ENCODE measurements around the gene ABCF2.

The ABCF2 gene

GRCh38 chr7:151193203-151193978, 33.6 kb downstream of the ABCF2 start:
- in situ Hi-C loops (cut with MboI; ENCODE audit: low sequenced_read_pairs, unreplicated experiment), result no loop called here

GRCh38 chr7:151192002-151192539, 34.9 kb downstream of the ABCF2 start:
- in situ Hi-C loops (cut with MboI; ENCODE audit: low sequenced_read_pairs, unreplicated experiment), result no loop called here
- DNase-seq (ENCODE audit: low spot score), result no peak
- TF ChIP-seq CTCF (IDR thresholded peaks at IDR 0.05; ENCODE audit: borderline replicate concordance, control extremely low read depth, extremely low read depth, insufficient read depth, missing control alignments), result no peak

More at GRCh38 chr7:151193203-151193978, 33.6 kb downstream of the ABCF2 start:
- TF ChIP-seq CTCF (IDR thresholded peaks at IDR 0.05; ENCODE audit: borderline replicate concordance, control extremely low read depth, extremely low read depth, insufficient read depth, missing control alignments), result no peak
- DNase-seq (ENCODE audit: low spot score), result no peak

GRCh38 chr7:151191544-151191943, 35.5 kb downstream of the ABCF2 start:
- in situ Hi-C loops (cut with MboI; ENCODE audit: low sequenced_read_pairs, unreplicated experiment), result no loop called here
- DNase-seq (ENCODE audit: low spot score), result no peak
- no peak for TF ChIP-seq CTCF (IDR thresholded peaks at IDR 0.05; ENCODE audit: borderline replicate concordance, control extremely low read depth, extremely low read depth, insufficient read depth, missing control alignments)

GRCh38 chr7:151189038-151189437, 38.0 kb downstream of the ABCF2 start:
- no peak for TF ChIP-seq CTCF (IDR thresholded peaks at IDR 0.05; ENCODE audit: borderline replicate concordance, control extremely low read depth, extremely low read depth, insufficient read depth, missing control alignments)
- no peak for DNase-seq (ENCODE audit: low spot score)
- in situ Hi-C loops (cut with MboI; ENCODE audit: low sequenced_read_pairs, unreplicated experiment), result no loop called here

GRCh38 chr7:151188252-151188542, 38.8 kb downstream of the ABCF2 start:
- no peak for TF ChIP-seq CTCF (IDR thresholded peaks at IDR 0.05; ENCODE audit: borderline replicate concordance, control extremely low read depth, extremely low read depth, insufficient read depth, missing control alignments)
- in situ Hi-C loops (cut with MboI; ENCODE audit: low sequenced_read_pairs, unreplicated experiment), result no loop called here
- DNase-seq (ENCODE audit: low spot score), result no peak

- TF ChIP-seq CTCF (IDR thresholded peaks at IDR 0.05; ENCODE audit: borderline replicate concordance, control extremely low read depth, extremely low read depth, insufficient read depth, missing control alignments), result no peak
- in situ Hi-C loops (cut with MboI; ENCODE audit: low sequenced_read_pairs, unreplicated experiment), result no loop called here
- DNase-seq (ENCODE audit: low spot score), result no peak
Measured at GRCh38 chr7:151187409-151188251, 39.4 kb downstream of the ABCF2 start.
